HFFc6 (cell line): ENCODE results near the gene PTPRN2. TPM values are rescaled to one million over a fixed set of nuclear protein-coding genes. Genes with fewer than 3 reads are reported as not detected.

Experiments used
- DNase-seq: peaks from one replicate; pipeline ENCODE4 v3.0.0-alpha.2; 2018
- H3K27ac Mint-ChIP-seq: 2 replicates; pipeline ENCODE4 v1.8.0; 2020; ENCODE audit warnings: mild to moderate bottlenecking, mixed read lengths
- H3K27me3 Mint-ChIP-seq: 2 replicates; pipeline ENCODE4 v1.8.0; 2021; ENCODE audit warnings: mild to moderate bottlenecking, moderate library complexity, mixed read lengths; ENCODE audit not compliant: insufficient read depth
- H3K36me3 Mint-ChIP-seq: 2 replicates; pipeline ENCODE4 v1.8.0; 2021; ENCODE audit warnings: low read depth, mixed read lengths
- H3K4me1 Mint-ChIP-seq: 2 replicates; pipeline ENCODE4 v1.8.0; 2020; ENCODE audit warnings: low read depth, mixed read lengths
- H3K4me3 Mint-ChIP-seq: 2 replicates; pipeline ENCODE4 v1.8.0; 2020; ENCODE audit warnings: mild to moderate bottlenecking, moderate library complexity, mixed read lengths
- H3K9me3 Mint-ChIP-seq: 2 replicates; pipeline ENCODE4 v1.8.0; 2020; ENCODE audit warnings: mild to moderate bottlenecking, mixed read lengths
- total RNA-seq, 6 experiments: library from RNA; stranded (reverse); fragmentation: NEBNext Ultra II Directional; extraction: Animal tissue kit (Norgen Biotek cat#: 25700); gene quantifications; 2 replicates in 1 of 6; 3 replicates in 5 of 6; pipeline ENCODE4 v1.2.3, GENCODE V29; 2021
- TF ChIP-seq, protein P1 (sequence below): fragments of 200-600 bp; sonication (generic); IDR thresholded peaks from 2 replicates; pipeline ENCODE4 v1.5.0; 2021; ENCODE audit warnings: antibody characterized with exemption, mild to moderate bottlenecking

Gene PTPRN2
- total RNA-seq, 6 experiments from 2014 or later: 0.05 to 0.27 (median 0.23) TPM

DNA sequence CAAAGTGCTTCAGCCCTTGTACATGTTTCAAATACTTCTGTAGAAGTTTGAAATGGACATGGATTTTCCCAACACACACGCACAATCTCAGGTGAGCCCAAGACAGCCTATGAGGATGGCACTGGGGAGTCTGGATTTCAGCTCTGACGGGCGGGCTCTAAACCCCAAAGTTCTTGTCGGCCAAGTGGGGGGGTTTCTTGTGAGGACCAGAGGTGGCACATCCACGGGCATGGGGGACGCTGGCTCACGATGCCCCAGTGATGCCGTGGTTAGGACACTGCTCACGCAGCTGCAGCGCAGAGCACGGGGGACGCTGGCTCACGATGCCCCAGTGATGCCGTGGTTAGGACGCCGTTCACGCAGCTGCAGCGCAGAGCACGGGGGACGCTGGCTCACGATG is 970.7 kb downstream of the PTPRN2 start:
- TF ChIP-seq, protein P1, sequence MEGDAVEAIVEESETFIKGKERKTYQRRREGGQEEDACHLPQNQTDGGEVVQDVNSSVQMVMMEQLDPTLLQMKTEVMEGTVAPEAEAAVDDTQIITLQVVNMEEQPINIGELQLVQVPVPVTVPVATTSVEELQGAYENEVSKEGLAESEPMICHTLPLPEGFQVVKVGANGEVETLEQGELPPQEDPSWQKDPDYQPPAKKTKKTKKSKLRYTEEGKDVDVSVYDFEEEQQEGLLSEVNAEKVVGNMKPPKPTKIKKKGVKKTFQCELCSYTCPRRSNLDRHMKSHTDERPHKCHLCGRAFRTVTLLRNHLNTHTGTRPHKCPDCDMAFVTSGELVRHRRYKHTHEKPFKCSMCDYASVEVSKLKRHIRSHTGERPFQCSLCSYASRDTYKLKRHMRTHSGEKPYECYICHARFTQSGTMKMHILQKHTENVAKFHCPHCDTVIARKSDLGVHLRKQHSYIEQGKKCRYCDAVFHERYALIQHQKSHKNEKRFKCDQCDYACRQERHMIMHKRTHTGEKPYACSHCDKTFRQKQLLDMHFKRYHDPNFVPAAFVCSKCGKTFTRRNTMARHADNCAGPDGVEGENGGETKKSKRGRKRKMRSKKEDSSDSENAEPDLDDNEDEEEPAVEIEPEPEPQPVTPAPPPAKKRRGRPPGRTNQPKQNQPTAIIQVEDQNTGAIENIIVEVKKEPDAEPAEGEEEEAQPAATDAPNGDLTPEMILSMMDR: no peak
- Mint-ChIP-seq H3K27ac (no peak overlapping the region), H3K36me3 (peaks cover 5% of the 10 kb centered on the region), H3K9me3 (peaks cover 32% of the 10 kb centered on the region), H3K27me3 (peaks cover 2% of the 10 kb centered on the region), H3K4me3 (no peak overlapping the region), H3K4me1 (no peaks in the 10 kb centered on the region)
- DNase-seq: no peak

DNA sequence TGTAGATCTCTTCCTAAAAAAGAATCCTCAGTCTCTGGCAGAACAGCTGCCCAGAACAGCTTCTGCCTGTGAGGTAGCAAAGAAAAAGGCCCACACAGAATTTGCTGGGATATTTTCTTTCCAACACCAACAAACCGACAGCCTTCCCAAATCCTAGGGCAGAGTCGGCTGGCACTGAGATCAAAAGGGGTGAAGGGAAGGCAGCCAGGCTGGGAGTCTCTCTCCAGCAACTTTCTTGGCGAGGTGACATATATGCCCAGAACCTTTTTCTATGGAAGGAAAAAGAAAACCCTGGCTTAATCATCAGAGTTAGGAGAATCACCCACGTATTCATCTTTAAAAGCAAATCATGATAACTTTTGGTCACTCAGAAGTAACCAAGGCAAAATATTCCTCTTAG is 971.2 kb downstream of the PTPRN2 start:
- peaks cover 2% of the 10 kb centered on the region for H3K27me3 Mint-ChIP-seq
- H3K27ac Mint-ChIP-seq: no peak overlapping the region
- peaks cover 29% of the 10 kb centered on the region for H3K9me3 Mint-ChIP-seq
- H3K36me3 Mint-ChIP-seq: peaks cover 6% of the 10 kb centered on the region
- H3K4me3 Mint-ChIP-seq: no peak overlapping the region
- TF ChIP-seq, protein P1: no peak
- H3K4me1 Mint-ChIP-seq: no peaks in the 10 kb centered on the region
- DNase-seq: no peak

DNA sequence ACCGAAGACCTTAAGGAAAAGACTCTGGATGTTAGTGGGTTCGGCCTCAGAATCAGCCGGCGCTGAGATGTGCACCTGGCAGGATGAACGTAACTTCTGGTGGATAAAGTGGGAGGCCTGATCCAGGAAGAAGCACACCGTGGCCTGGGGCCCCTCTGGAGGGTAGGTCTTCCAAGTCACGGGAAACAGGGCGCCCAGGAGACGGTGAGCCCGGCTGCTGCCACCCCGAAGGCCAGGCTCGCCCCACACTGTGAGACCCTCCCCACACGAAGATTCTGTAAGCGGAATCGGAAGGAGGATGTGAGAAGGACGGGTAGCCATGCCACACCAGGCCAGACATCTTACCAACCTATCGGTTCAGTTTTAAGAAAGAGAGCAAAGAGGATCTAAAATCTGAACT is 971.8 kb downstream of the PTPRN2 start:
- Mint-ChIP-seq H3K9me3 (peaks cover 30% of the 10 kb centered on the region), H3K4me1 (no peaks in the 10 kb centered on the region), H3K36me3 (peaks cover 8% of the 10 kb centered on the region), H3K27me3 (peaks cover 2% of the 10 kb centered on the region), H3K4me3 (no peak overlapping the region), H3K27ac (no peak overlapping the region)
- no peak for DNase-seq
- TF ChIP-seq, protein P1: no peak

DNA sequence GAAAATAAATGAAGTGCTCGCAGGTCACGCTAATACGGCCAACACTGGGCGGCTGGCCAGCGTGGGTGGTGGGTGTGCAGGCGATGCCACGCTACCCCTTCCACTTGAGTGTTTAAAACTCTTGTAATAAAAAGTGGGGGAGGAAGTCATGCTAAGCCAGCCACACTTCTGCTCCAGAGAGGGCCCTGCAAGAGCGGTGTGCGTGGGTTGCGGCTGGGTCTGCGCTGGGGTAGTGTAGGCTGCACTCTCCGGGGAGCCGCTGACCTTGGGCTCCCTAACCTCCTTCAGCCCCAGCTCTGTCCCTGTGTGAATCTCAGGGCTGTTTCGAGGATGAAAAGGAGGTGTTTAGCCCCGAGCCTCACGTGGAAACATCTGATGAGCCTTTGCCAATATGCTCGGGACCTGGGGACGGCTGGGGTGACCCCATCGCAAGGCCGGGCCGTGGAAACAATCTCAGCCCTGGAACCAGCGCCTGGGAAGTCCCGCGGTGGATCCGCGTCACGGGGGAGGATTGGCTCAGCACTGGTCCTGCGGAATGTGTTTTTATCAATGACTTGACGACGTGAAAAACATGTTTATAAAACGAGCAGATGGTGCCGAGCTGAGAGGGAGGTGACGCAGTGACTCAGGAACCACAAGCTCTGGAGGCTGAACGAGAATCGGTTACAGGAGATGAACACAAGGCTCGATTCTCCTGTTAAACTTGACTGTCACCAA is 972.4 kb downstream of the PTPRN2 start:
- TF ChIP-seq, protein P1: no peak
- Mint-ChIP-seq H3K27me3 (peaks cover 6% of the 10 kb centered on the region), H3K4me1 (no peaks in the 10 kb centered on the region), H3K27ac (no peak overlapping the region), H3K4me3 (no peak overlapping the region), H3K36me3 (peaks cover 8% of the 10 kb centered on the region), H3K9me3 (peaks cover 30% of the 10 kb centered on the region)
- DNase-seq: no peak

DNA sequence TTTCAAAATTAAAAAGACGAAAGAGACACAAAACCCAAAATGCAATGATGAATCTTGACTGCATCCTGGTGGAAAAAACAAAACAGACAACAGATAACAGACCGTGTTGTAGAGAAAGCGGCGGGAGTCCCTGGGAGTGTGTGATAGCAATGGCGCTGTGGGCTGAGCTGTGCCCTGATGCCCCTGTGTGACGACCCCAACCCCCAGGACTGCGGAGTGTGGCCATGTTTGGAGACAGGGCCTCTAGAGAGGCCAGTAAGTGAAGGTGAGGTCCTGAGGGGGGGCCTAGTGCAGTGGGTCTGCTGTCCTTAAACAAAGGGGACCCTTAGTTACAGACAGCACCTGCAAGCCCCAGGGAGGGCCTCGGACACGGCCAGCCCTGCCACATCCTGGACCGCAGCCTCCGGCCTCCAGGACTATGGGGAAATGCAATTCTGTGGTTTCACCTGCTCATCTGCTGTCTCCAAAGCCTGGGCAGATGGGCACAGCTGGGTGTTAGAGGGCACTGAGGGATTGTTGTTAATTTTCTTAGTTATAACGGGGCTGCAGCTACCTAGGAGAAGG is 973.1 kb downstream of the PTPRN2 start:
- H3K4me1 Mint-ChIP-seq: no peaks in the 10 kb centered on the region
- no peak overlapping the region for H3K4me3 Mint-ChIP-seq
- TF ChIP-seq, protein P1: no peak
- H3K27ac Mint-ChIP-seq: no peak overlapping the region
- H3K9me3 Mint-ChIP-seq: peaks cover 31% of the 10 kb centered on the region
- H3K27me3 Mint-ChIP-seq: peaks cover 6% of the 10 kb centered on the region
- H3K36me3 Mint-ChIP-seq: peaks cover 8% of the 10 kb centered on the region
- DNase-seq: no peak
